GM18498 (cell line): ENCODE data around the gene KLC1.

ENCODE experiments used
- ATAC-seq: cut with Tn5 transposase; IDR thresholded peaks from one replicate; pipeline ENCODE4 v1.9.1; 2021; ENCODE audit warnings: mild to moderate bottlenecking, moderate library complexity; ENCODE audit not compliant: unreplicated experiment

KLC1 gene

DNA sequence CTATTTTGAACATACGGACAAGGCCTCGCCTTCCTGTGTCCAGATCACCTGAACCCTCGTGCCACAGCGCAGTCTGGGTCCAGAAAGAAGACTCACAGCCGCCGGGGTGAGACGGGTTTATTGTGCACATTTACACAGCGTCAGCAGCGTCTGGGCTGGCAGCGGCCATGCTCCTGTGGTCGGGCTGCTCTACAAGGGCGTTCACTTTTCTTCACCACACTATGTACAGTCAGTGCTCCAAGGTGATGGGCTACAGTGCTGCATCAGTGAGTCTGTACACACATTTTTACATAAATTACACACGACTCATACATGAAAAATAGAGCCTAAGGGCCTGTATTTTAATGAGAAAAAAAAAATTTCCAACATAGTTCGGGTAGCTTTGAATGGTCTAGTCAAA is 104.6 kb downstream of the KLC1 start:
- no peak for ATAC-seq

DNA sequence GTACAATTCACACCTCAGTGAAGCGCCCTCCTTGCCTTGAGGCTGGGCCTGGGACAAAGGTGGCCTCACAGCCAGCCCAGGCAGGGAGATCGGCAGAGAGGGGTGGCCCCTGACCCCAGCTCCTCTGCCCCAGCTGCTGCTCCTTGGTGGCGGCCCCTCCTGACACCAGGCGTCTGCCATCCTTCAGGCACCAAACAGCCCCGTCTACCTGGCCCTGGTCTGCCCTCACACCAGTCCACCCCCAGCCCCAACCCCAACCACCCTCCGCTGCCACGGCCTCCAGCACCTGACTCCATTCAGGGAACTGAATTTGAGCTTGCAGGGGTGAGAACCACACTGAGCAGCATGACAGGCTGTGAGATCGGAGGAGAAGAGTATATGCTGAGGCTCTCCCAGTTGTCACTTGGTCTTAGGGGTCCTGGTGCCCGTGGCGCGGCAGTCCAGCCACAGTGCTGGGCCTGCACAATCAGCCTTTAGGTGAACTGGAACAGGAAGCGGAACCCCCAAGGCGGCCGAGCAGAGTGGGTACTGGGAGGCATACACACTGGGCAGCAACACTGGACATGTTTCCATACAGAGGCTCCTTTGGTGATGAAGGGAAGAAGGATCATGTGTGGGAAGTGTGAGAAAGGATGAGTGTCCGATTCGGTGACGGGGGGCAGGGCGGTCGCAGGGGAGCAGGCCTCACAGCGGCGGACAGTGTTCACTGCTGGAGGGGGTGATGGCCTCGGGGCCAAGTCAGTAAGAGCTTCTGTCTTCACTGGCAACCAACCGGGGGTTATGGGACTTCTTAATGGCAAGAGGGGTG is 105.3 kb downstream of the KLC1 start:
- no peak for ATAC-seq

DNA sequence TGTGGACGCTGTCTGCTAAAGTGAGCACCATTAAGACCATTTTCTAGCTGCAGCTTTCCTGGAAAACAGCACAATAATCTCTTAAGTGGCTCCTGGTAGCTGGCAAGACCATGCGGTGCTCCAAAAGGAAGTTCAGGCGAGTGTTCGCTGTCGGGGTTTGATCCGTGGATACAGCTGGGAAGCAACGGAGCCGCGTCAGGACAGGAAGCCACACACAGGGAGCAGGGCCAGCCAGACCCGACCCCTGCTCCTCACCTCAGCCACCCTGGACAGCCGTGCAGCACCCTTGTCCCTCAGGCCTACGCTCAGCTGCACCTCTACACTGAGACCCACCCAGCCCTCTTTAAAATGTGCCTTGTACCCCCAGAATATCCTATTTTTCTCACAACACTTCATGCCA is 106.0 kb downstream of the KLC1 start:
- ATAC-seq: no peak

DNA sequence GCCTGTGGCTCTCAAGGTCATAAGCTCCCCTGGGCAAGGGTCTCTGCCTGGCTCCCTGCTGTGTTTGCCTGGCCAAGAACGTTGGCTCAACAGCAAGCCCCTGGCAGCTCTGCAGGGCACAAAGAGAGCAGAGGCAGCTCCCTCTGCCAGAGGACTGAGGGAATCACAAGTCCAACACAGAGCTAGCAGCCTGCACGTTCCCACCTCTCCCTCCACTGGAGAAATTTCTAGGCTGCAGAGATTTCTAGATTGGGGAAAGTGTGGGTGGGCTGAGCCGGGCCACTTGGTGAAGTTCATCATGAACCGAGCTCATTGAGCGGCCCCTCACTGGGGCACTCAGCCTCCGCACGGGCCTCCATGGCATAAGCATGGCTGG is 106.4 kb downstream of the KLC1 start:
- no peak for ATAC-seq

DNA sequence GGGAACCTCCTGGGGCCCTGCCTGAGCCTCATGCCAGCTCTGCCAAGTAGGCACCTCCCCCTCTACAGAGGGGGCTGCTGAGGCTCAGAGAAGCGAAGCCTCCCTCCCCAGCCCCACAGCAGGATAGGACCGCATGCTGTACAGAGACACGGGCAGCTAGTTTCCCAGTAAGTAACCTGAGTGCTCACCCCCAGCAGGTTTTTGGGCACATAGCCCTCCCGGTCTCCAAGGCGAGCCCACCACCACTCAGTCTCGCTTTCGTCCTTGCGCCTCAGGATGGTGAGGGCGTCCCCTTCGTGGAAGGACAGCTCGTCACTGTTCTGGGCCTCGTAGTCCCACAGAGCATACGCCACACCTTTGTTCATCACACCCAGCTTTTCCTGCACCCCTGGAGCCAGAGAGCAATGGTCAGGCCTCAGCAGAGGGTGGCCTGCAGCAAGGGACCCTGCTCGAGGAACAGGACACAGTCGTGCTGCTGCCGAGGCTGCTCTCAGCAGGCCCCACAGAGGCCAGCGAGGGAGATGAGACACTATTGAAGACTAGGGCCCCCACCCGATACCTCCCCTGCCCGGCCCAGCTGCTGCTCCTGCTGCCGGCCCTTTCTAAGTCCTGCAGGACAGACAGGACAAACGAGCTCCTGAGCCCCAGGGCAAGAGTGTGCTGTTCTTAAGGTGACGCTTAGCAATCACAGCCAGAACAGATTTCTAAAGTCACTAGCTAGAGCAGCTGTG is 107.0 kb downstream of the KLC1 start:
- ATAC-seq: no peak

DNA sequence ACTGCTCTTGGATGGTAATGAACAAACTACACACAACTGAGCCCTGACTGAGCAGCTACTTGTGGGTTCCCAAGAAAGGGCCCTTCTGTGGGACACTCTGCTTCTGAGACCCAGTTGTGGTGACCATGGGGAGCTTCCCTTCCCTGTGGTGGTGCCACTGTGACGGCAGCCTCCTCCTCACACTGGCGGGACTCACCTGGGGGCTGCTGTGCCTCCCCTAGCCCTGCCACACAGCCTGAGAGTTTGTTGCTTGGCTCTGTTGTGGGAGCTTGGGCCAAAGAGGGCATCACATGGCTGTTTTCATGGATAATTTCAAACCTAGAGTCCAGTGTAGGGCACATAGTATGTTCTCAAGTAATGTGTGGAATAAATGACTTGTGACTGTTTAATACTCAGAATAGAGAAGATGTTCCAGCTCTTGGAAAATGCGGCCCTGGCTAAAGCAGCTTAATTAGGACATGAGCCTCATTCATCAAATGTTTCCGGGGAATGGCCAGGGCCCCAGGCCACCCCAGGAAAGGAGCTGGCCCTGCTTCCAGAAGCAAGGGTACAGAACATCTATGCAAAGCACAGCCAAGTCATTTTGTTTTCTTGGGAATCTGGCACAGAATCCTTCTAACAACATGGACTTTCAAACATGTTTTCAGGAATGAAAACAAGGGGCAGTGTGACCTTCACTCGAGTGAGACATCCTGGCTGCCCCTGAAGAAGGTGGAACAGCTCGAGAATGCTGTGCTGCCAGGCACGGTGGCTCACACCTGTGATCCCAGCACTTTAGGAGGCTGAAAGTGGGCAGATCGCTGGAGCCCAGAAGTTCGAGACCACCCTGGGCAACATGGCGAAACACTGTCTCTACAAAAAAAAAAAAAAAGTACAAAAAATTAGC is 107.8 kb downstream of the KLC1 start:
- ATAC-seq: no peak

DNA sequence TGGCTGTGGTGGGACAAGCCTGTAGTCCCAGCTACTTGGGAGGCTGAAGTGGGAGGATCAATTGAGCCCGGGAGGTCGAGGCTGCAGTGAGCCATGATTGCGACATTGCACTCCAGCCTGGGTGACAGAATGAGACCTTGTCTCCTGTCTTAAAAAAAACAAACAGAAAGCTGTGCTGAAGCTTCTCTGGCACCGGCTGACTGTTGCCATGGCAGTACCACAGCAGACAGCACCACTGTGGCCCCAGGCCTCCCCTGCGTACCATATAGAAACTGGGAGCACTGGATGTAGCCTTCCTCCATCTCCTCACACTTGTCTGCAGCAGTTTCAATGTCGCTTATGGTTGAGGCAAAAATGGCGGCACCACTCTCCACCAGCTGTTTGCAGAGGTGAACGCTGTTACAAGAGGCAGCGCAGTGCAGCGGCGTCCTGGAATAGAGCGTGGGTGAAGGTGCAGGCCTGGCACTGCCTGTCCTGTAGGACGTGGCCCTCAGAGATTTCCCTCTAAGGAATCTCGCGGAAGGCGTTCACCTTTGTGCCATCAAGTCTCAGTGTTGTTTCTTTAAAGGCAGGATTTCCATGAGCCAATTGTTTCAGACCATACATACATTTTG is 108.5 kb downstream of the KLC1 start:
- ATAC-seq: no peak

DNA sequence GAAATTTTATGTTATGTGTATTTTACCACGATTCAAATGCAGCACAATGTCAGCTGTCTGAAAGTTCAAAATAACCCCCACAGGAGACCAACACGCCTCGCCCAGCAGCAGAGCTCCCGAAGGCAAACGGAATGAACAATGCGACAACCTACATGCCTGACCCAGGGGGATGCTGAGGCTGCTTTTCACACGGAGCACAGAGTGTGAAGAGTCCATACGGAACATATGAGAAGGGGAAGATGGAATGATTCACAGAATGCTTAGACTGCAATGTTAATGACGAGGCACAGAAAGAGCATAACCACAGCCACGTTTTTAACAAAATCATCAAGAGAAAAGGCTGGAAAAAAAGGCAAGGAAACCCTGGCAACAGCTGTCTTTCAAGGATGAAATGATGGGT is 109.2 kb downstream of the KLC1 start:
- no peak for ATAC-seq

DNA sequence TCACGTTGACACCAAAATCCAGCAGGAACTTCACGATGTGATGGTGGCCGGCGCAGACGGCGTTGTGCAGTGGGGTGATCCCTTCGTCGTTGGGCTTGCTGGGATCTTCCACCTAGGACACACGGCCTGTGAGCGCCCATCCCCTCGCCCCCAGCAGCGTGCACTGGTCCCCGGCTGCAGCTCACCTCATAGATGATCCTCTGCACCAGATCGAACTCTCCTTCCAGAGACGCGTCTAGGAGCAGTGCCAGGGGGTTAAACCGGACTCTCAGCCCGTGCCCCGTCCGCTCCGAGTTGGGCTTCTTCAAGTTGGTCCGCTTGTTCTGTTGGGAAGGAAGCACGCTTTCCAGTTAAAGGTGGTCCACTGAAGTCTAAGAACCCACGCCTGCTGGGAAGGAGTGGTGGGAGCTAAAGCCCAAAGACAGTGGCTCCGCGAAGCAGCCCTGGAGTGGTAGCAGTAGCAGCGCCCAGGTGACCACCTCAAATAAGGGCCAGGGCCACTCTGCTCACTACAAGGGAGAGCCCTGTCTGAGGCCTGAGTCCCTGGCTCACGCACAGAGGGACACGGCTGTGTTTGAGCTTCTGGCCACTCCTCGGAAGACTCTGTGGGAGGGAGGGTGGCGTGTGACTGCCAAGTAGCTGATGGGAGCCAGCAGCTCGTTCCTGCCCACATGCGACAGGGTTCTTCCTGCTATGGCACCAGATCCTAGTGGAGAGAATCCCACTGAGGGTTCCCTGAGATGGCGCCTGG is 109.9 kb downstream of the KLC1 start:
- ATAC-seq: no peak

DNA sequence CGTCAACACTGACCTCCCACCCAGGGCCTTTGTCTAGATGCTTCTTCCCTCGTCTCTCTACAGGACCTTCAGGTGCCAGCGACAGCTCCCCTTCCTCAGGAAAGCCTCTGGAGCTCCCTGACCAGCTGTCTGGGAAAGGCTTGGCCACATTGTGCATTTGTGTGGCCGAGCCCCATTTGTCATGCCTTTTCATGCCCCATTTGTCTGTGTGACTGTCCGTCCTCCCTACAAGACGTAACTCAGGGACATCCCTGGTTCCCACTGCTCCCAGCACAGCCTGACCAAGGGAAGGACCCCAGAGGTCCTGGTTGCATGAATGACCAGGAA is 110.4 kb downstream of the KLC1 start:
- no peak for ATAC-seq

DNA sequence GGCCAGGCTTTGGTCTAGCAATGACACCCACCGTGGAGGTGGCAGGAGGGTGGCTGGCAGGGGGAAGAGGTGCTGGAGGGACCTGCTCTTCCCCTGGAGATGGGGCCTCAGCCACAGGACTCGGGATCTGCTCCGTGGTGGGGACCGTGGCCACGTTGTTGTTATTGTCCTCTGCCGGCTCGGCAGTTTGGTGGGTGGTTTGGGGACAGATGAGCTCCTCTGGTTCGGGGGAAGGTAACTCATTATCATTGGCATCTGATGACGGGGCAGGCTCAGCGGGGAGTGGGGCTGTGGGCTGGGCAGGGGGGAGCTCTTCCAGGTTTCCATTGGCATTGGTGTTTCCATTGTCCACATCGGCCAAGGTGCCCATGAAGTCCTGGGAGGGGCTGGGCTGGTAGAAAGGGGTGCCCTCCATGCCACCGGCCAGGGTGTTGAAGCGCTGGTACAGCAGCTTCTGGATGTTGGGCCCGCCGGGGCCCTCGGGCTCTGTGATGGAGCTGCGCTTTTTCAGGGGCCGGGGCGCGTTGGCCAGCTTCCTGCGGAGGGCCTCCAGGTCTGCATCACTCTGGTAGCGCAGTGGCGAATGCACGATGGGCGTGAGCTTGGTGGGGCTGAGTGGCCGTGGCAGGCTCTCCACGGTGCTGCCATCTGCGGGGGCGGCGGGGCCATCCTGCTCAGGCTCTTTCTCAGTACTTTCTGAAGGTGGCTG is 110.9 kb downstream of the KLC1 start:
- no peak for ATAC-seq

DNA sequence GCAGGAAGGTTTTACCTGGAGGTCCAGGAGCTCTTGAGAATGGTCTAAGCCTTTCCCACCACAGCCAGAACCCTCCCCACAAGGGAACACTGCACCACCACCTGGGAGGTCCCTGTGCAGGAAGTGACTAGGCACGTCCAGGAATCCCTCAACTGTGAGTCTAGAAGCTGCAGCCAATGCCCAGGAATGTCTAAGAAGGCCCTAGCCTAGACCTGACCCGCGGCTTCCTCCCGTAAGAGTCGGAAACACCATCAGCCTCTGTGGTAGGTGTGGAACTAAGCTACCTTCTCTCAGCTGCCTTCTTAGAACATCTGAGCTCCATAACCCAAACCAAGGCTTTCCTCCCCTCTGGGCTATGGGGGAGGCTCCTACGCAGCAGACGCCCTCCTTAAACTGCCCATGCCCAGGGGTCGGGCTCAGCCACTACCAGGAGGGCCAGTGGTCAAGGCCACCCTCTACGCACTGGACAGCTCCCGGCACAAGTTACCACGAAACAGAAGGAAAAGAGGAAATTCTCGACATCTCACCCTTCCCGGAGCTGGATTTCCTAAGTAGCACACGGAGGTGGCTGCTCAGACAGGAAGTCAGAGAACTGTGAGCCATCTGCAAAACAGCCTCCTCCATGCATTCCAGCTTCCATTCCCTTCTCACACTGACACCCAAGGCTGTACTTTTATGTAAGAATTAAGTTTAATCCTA is 112.1 kb downstream of the KLC1 start:
- ATAC-seq: no peak

DNA sequence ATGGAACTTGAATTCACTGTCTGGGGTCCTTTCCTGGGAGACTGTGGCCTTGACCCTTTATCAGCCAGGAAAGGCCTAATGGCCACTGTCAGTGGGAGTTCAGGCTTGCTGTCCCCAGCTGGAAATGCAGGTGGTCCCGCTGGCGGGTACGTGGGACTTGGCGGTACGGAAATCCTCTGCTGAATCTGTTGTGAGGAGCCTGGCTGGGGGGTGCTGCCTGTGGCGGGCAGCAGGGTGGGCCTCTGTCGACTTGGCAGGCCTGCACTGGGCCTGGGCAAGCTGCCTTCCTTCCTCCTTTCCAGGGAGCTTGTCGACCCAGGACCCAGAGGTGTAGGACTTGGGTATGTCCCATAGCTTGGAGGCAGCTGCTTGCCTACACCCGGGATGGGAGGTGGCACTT is 112.9 kb downstream of the KLC1 start:
- ATAC-seq: no peak

DNA sequence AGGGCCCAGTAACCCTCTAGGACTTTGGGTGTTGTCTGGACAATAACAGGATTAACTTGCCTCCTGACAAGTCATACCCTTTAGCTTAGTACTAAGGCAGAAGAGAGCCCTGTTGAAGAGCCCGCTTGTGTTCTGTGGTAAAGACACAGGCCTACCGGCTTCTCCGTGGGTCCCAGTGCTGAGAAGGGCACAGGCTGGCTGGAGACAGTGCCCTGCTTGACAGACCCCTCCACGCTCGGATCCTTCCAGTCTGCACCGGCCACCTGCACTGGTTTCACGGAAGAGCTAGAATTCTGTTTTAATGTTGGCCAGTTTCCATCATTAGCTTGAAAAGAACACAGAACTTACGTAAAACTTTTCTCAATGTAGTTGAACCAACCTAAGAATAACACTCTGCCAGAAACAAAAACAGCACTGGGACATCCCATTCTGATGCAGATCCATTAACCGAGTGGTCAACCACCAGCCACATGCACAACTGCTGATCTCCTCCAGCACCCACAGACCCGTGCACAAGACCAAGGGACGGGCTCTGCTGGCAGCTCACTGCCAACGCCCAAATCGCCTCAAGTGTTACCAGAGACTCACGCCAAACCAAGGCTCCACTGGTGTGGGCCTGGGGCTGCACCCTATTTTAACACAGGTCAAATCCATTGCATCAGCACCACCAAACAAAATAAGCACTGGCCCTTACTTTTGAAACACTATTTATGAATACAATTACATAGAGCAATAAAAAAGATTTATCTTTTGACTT is 113.7 kb downstream of the KLC1 start:
- no peak for ATAC-seq

DNA sequence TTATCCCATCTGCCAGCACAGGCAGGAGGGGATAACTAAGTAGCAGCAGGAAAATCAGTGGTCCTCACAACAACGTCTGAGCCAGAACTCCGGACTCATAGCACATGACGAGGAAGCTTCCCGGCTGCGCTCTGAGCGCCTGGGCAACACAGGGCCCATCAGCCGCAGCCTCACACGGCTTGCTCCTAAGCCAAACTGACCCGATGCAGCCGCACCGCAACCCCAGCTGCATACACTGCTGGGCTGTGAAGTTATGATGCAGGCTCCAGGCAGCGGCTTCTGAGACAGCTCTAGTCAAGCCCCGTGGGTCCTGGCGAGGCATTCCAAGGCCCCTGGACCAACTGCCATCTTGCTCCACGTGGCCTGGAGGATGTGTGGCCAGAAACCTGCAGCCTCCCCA is 114.7 kb downstream of the KLC1 start:
- no peak for ATAC-seq

DNA sequence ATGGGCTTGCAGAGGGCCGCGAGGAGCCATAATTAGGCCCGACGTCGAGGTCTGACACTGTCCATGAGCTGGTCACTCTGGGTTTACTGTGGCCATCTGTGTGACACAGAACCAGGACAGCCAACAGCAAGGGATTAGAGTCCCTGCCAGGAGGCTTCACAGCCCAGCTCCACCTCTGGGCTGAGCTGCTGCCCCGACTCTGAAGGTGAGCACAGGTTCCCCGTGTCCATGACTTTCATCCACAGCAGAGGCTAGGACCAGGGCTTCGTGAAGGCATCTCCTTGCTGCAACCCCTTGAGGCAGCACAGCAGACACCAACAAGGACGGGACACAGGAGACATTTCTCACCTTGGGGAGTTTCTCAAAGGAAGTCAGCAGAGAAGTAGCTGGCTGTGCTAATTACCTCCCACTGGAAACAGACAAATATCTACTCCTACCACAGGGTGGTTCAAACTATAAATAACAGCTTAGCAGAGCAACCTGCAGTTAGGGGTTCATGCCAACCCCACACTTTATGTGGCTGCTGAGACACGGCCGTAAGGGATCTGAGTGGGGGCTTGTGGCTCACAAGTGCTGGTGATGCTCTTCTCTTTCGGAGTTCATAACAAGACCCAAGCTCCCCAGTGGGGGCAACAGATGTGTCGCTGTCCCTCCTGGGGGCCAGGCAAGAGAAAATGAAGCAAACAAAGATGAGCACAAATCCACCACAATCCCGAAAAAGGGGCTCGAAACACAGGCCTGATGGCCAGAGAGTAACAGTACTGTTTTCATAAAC is 115.8 kb downstream of the KLC1 start:
- ATAC-seq: no peak

DNA sequence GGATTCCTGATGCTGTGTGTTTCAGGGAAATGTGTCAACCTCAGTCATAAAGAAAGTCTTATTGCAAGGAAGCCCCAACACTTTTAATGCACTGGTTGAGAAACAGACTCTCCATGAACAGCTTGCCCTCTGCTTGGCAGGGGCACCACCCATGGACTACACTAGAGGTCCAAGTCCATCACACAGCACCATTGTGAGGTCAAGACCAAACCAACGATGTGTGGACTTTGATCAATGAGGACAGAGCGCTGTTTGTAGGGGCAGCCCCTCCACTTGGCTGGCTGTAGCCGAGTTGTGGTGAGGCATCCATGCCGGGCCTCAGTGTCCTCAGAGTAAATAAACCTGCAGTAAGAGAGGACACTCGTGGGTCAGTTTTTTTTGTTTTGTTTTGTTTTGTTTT is 116.4 kb downstream of the KLC1 start:
- ATAC-seq: no peak

DNA sequence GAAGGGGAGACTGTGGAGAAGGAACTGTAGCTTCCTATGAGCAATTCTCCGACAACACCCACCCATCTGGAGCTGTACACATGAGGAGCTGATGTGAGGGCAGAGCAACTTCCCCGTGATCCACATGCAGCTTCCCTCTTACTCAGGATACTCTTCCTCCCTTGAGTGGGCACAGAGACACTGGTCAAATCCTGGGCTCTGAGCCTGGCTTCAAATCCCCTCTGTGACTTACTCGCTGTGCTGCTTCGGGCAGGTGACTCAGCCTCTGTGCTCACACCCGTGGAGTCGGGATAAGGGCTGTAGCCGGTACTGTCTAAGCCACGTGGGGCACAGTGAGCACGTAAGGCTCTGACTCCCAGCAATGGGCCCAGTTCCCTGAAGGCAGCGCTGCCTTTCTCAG is 117.7 kb downstream of the KLC1 start:
- ATAC-seq: no peak
